ENCODE data around the gene DENND5A. TPM values are rescaled to one million over a fixed set of nuclear protein-coding genes. Genes with fewer than 3 reads are reported as not detected.
"Not testable (repeated sequence)": the region's sequence is repeated elsewhere in the genome, so short reads cannot be mapped to it uniquely, and the experiment has no call there.

The DENND5A gene
- total RNA-seq, 1 donor from 2014 or later, result 59.5 TPM

DNA sequence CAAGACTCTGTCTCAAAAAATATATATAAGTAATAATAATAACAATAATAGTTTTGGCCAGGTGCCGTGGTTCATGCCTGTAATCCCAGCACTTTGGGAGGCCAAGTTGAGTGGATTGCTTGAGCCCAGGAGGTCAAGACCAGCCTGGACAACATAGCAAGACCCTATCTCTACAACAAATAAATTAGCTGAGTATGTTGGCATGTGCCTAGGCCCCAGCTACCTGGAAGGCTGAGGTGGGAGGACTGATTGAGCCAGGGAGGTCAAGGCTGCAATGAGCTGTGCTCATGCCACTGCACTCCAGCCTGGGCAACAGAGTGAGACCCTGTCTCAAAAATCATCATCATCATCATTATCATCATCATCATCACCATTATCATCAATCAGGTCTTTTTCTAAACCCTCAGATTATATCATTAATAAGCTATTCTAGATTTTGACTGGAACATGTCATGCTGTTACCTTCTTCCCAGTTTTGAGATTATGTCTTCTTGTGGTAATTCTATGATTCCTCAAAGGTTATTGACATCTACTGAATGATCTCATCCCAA lies 39.3 kb downstream of the DENND5A start:
- Mint-ChIP-seq H3K4me3 (ENCODE audit: unreplicated experiment) (no peak overlapping the region), H3K27ac (ENCODE audit: unreplicated experiment) (no peak overlapping the region), H3K27me3 (ENCODE audit: unreplicated experiment) (no peaks in the 10 kb centered on the region), H3K36me3 (ENCODE audit: low read depth, unreplicated experiment) (no peaks in the 10 kb centered on the region), H3K9me3 (ENCODE audit: unreplicated experiment) (no peaks in the 10 kb centered on the region), H3K4me1 (ENCODE audit: unreplicated experiment) (no peaks in the 10 kb centered on the region)
- DNase-seq (ENCODE audit: low spot score), result no peak
- TF ChIP-seq, protein P1, sequence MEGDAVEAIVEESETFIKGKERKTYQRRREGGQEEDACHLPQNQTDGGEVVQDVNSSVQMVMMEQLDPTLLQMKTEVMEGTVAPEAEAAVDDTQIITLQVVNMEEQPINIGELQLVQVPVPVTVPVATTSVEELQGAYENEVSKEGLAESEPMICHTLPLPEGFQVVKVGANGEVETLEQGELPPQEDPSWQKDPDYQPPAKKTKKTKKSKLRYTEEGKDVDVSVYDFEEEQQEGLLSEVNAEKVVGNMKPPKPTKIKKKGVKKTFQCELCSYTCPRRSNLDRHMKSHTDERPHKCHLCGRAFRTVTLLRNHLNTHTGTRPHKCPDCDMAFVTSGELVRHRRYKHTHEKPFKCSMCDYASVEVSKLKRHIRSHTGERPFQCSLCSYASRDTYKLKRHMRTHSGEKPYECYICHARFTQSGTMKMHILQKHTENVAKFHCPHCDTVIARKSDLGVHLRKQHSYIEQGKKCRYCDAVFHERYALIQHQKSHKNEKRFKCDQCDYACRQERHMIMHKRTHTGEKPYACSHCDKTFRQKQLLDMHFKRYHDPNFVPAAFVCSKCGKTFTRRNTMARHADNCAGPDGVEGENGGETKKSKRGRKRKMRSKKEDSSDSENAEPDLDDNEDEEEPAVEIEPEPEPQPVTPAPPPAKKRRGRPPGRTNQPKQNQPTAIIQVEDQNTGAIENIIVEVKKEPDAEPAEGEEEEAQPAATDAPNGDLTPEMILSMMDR (IDR thresholded peaks at IDR 0.05; ENCODE audit: unreplicated experiment), result no peak

GRCh38 chr11:9222654-9223053 lies 42.5 kb downstream of the DENND5A start:
- H3K9me3 Mint-ChIP-seq (ENCODE audit: unreplicated experiment), result no peaks in the 10 kb centered on the region
- H3K27ac Mint-ChIP-seq (ENCODE audit: unreplicated experiment), result no peak overlapping the region
- DNase-seq (ENCODE audit: low spot score), result no peak

DNA sequence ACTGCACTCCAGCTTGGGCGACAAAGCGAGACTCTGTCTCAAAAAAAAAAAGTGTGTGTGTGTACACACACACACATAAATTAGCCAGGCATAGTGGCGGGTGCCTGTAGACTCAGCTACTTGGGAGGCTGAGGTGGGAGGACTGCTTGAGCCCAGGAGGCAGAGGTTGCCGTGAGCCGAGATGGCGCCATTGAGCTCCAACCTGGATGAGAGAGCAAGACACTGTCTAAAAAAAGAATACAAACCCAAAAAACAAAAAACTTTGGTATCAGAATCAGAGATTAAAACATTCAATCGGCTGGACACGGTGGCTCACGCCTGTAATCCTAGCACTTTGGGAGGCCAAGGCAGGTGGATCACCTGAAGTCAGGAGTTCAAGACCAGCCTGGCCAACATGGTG lies 44.3 kb downstream of the DENND5A start:
- DNase-seq (ENCODE audit: low spot score); H3K27ac Mint-ChIP-seq (ENCODE audit: unreplicated experiment); H3K36me3 Mint-ChIP-seq (ENCODE audit: low read depth, unreplicated experiment): not testable (repeated sequence)

More at GRCh38 chr11:9222654-9223053, 42.5 kb downstream of the DENND5A start:
- Mint-ChIP-seq H3K4me3 (ENCODE audit: unreplicated experiment) (no peak overlapping the region), H3K27me3 (ENCODE audit: unreplicated experiment) (no peaks in the 10 kb centered on the region), H3K4me1 (ENCODE audit: unreplicated experiment) (no peaks in the 10 kb centered on the region), H3K36me3 (ENCODE audit: low read depth, unreplicated experiment) (no peaks in the 10 kb centered on the region)
- TF ChIP-seq, protein P1 (IDR thresholded peaks at IDR 0.05; ENCODE audit: unreplicated experiment), result no peak

GRCh38 chr11:9219572-9219971 lies 45.6 kb downstream of the DENND5A start:
- Mint-ChIP-seq H3K27ac (ENCODE audit: unreplicated experiment) (no peak overlapping the region), H3K36me3 (ENCODE audit: low read depth, unreplicated experiment) (no peaks in the 10 kb centered on the region), H3K9me3 (ENCODE audit: unreplicated experiment) (no peaks in the 10 kb centered on the region), H3K27me3 (ENCODE audit: unreplicated experiment) (no peaks in the 10 kb centered on the region), H3K4me1 (ENCODE audit: unreplicated experiment) (no peaks in the 10 kb centered on the region), H3K4me3 (ENCODE audit: unreplicated experiment) (no peak overlapping the region)
- DNase-seq (ENCODE audit: low spot score), result no peak
- TF ChIP-seq, protein P1 (IDR thresholded peaks at IDR 0.05; ENCODE audit: unreplicated experiment), result no peak

More for the DNA sequence above, 44.3 kb downstream of the DENND5A start:
- H3K9me3 Mint-ChIP-seq (ENCODE audit: unreplicated experiment); H3K4me1 Mint-ChIP-seq (ENCODE audit: unreplicated experiment); H3K4me3 Mint-ChIP-seq (ENCODE audit: unreplicated experiment); H3K27me3 Mint-ChIP-seq (ENCODE audit: unreplicated experiment): not testable (repeated sequence)

DNA sequence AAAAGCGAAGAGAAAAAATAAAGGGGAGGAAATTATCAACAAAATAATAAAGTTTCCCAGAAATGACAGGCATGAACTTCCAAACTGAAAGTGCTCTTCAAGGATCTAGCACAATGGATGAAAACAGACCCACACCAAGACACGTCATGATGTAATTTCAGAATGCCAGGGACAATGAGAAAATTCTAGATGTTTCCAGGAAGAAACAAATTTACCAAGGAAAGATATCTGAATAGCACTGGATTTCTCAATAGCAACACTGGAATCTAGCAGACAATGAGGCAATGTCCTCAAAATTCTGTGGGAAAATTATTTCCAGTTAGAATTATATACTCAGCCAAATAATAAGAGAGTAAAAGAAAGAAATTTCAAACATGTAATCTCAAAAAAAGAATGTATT lies 46.0 kb downstream of the DENND5A start:
- H3K27ac Mint-ChIP-seq (ENCODE audit: unreplicated experiment), result no peak overlapping the region
- no peaks in the 10 kb centered on the region for H3K36me3 Mint-ChIP-seq (ENCODE audit: low read depth, unreplicated experiment)
- DNase-seq (ENCODE audit: low spot score), result no peak
- H3K4me3 Mint-ChIP-seq (ENCODE audit: unreplicated experiment), result no peak overlapping the region
- H3K27me3 Mint-ChIP-seq (ENCODE audit: unreplicated experiment), result peaks cover 2% of the 10 kb centered on the region
- H3K4me1 Mint-ChIP-seq (ENCODE audit: unreplicated experiment), result peaks cover 3% of the 10 kb centered on the region
- H3K9me3 Mint-ChIP-seq (ENCODE audit: unreplicated experiment), result no peaks in the 10 kb centered on the region
- TF ChIP-seq, protein P1 (IDR thresholded peaks at IDR 0.05; ENCODE audit: unreplicated experiment), result no peak

All from endothelial cell (in vitro differentiated cells).